HG03097 (cell line): ENCODE measurements around the gene OVOL1.

ENCODE experiments used
- ATAC-seq: cut with Tn5 transposase; IDR thresholded peaks from one replicate; pipeline ENCODE4 v1.9.1; 2021; ENCODE audit not compliant: unreplicated experiment, low FRiP score

Gene OVOL1

GRCh38 chr11:65777241-65777640 lies 9.6 kb upstream of the OVOL1 start:
- ATAC-seq = no peak

DNA sequence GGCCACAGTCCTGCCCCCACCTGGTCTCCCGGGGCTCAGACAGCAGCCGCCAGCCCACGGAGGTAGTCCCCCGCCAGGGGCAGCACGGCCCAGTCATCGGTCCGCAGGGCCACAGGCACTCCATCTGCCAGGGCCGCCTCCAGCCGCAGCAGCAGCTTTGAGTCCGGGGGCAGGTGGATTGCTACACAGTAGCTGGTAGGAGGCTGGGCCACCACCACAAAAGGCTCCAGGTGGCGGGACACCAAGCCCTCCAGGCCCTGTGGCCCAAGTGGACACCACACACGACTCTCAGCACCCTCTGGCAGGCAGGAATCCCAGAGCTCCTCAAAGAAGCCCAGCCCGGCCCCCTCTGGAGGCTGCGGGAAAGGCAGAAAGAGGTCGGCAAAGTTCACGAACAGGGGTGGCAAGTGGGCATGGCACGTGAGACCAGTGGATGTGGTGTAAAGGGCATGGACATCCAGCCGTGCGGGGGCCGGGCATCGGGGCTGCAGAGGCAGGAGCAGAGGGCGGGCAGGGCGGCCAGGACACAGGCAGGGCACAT lies 9.0 kb upstream of the OVOL1 start:
- ATAC-seq = no peak

- ATAC-seq = no peak
Measured at GRCh38 chr11:65778431-65778900, 8.4 kb upstream of the OVOL1 start.

DNA sequence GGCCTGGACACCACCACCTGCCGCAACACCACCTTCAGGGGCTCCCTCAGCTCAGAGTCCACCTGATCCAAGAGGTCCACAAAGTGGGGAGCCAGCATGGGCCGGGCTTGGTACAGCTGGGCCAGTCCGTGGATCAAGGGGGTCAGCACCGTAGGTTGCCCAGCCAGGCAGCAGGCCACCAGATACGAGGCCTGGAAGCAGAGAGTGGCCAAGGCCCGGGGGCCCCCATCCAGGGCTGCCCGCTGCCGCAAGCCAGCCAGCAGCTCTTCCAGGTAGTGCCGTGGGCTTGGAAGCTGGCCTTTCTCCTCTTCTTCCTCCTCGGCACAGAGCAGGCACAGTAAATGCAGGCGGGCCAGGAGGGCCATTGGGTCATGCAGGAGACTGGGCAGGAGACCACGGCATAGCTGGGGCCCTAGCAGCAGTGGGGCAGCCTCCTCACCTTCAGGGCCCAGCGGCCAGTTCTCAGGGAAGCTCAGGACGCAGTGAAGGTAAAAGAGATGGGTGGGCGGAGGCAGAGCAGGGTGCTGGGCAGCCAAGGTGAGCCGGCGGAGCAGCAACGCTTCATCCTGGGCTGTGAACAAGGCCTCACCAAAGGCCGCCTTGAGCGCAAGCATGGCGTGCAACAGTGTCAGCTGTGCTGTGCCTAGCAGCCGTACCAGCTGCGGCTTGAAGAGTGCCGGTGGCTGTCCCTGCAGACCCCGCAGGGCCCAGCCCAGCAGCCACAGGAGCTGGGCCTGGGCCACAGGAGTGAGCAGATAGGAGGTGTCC lies 7.8 kb upstream of the OVOL1 start:
- no peak for ATAC-seq

- no peak for ATAC-seq
Measured at GRCh38 chr11:65779669-65779918, 7.3 kb upstream of the OVOL1 start.

DNA sequence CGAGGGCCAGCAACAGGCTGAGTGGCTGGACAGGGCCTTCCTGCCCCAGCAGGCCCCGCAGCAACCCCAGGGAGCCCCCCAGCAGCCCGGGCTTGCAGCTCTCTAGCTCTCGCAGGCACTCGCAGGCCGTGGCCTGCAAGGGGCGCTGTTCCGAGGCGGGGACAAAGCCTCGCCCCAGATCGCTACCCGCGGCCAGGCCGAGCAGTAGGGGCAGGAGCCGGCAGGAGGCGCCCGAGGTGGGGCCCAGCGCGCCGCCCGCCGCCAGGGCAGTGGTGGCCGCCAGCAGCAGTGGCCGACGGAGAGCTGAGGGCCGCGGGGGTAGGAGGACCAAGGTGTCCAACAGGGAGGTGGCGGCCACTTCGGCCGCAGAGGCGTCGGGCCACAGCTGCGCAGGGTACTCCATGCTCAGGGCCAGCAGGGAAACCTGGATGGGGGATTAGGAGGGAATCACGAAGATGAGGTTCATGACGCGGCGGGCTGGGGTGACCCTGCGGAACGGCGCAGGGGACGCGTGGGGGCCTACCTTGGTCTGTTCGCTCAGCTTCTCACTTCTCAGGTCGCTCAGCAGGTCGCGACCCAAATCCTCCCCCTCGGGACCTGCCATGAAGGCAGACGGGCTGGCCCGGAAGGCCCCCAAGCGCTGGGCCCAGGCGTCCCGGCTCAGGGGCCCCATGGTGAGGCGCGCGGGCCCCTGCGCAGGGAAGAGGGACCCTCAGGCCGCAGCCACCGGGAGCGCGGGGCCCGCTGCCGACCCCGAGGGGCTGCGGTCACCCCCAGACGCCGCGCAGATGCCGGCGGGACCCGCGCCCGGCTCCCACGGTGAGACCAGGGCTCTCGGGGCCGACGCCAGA lies 6.7 kb upstream of the OVOL1 start:
- peak; percentile 41 for ATAC-seq

GRCh38 chr11:65780770-65781151 lies 6.1 kb upstream of the OVOL1 start, which contains the start of gene AP5B1:
AP5B1 (minus strand) TSS chr11:65780976; CDS start chr11:65780591, 385 bp downstream.
- peak; percentile 44 for ATAC-seq

GRCh38 chr11:65781152-65781961 lies 5.5 kb upstream of the OVOL1 start:
- peak; percentile 17 for ATAC-seq

DNA sequence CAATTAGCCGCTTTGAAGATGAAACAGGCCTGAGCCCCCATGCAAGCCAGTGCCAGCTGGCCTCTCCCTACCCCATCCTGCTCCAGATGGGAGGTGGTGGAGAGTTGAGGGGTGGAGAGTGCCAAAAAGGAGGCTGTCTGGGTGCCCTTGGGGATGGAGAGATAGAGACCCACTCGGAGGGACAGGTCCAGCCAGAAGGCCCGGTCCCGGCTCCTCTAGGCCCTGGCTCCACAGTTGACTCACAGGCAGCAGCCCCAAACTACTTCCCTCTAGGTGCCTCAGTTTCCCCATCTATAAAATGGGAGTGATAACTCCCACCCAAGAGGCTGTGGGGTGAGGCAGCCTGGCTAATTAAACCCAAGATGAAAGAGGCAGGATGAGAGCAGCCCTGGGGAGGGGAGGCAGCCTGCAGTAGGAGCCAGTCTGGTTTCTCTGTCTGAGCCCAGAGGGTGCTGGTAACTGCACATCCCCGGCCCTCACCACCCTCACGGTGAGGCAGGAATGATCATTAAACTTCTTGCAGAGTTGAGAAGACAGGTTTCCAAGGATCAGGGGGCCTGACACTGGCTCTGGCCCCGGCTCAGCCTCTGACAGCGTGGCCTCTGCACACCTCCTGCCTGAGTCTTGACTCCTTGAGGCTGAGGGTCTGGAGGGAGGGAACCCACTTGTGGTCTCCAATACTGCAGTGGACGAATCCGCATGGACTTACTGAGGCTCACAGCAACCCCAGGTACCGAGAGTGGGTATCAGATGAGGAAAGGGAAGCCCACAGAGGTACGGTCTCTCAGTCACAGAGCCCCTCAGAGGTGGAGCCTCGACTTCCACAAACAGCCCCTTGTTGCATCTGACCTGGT lies 4.7 kb upstream of the OVOL1 start:
- ATAC-seq = no peak

DNA sequence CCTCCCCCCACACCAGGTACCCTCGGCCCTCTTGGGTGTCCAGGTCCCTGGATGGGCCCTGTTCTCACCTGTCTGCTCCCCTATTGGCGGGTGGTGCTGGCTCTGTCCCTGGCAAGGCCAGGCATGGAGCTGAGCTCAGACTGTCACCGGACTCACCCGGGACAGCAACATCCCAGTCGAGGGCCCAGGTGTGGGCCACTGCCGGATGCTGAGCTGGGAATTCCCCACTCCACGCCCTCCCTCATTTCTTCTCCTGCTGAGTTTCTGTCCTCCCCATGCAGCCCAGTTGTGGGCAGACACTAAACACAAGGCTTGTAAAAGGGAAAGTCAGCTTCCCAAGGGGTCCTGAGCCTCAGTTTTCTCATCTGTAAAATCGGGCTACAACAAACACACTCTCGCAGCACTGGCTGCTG lies 4.0 kb upstream of the OVOL1 start:
- no peak for ATAC-seq

DNA sequence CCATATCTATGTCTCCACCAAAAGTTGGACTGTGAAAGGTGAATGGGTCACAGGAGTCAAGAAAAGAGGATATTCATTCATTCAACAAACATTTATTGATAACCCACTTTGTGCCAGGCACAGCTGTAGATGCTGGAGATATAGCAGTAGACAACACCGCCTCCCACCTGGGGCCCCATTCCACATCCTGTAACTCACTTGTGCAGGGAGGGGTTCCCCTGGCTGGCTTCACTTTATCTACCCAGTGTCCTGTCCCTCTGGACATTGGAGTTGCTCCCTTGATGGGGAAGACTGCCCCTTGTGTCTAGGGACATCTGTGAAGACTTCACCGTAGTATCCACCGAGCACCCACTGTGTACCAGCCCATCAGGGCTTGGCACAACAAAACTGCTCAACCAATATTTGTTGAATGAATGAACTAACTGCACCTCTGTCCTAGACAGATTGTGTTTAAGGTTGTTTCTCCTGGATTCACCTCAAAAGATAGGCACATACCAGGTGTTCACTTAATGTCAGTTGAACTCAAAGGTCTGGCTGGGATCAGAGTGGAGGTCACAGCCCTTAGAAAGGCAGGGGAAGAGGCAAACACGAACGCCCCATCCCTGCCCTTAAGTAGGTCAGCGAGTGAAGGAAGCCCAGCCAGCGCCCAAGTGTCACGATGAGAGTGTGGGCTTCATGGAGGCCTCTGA lies 1.4 kb upstream of the OVOL1 start:
- no peak for ATAC-seq

- ATAC-seq = no peak
Measured at GRCh38 chr11:65786008-65786785, 666 bp upstream of the OVOL1 start.

DNA sequence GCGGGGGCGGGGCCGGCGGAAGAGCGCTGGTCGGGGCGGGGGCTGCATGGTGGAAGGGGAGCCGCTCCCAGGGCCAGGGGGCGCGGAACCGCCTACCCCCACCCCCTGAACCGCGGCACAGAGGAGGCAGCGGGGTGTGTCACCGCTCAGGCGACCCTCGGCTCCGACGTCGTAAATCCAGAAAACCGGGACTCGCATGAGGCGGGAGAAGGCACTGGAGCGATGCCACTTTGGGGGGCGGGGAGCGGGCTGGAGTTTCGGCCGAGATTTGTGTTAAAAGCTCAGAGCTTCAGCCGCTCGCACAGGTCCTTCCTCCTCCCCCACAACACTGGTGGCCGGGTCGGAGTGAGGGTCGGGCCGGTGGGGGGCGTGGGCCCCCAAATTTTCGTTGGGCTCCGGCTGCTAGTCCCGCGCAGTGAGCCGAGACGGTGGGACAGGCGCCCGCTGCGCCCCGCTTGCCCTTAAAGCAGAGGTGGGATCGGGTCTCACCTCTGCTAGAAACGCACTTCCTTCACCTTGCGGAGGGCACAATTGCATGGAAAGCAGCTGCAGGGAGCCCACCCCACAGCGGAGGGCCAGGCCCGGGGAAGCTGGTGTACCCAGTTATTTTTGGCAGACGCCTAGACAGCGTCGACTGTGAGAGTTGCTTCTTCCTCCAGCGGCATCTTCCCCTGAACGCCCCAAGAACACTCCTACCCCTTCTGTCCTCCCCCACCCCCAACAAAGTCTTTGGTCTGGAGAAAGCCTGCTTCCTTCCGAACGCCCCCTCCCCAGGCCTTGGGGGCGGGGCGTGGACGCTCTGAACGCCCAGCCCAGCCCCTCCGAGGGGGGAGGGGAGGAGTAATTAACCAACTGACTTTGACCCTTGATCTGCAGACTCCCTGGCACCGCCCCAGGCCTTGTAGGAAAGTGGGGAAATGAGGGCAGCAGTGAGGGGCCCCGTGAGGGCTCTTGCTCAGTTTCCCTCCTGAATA lies 1.1 kb downstream of the OVOL1 start:
- ATAC-seq = no peak

- ATAC-seq = no peak
Measured at GRCh38 chr11:65788821-65789220, 2.0 kb downstream of the OVOL1 start.

DNA sequence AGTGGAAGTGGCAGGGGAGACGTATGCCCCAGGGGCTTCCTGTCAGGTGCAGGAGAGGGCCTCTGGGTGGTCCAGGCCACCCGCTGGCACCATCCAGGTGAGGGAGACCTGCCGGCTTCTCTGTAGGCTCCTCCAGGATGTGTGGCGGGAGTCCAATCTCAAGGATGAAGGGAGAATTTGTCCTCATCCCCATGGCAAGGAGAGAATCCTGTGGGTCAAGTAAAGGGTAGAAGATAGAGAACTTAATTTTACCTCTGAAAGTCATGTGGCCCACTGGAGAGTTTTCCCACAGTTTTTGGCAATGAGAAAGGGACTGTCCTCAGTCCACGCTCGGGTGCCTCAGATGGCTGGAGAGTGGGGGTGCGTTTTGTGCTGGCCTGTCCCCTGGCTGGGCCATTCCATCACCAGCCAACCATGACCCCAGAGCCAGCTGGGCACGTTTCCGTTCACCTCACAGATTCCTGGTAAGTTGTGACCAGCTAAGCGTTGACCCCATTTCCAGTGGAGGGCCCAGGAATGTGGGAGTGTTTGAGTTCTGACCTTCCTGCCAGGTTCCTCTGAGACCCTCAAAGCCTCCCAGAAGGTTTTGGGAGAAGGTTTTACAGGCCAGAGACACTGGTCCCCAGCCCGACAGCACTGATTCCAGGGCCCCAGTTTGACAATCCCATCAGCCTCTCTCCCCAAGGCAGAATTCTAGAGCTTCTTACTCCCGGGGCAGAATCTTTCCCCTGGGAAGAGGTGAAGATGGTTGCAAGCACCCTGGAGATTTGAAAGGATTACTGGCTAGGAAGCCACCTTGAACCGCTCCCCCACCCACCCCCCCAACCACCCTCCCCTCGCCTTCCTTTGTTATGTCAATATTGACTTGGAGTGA lies 2.6 kb downstream of the OVOL1 start:
- ATAC-seq = no peak

GRCh38 chr11:65790104-65790901 lies 3.4 kb downstream of the OVOL1 start:
- ATAC-seq = no peak
